Neutrophil (primary cell): Measurements from ENCODE around the gene F2RL3.

Experiments used
- H3K27ac ChIP-seq: fragments of 200-600 bp; sonication (generic); 2 replicates; pipeline ENCODE4 v1.5.1; 2016; ENCODE audit warnings: mild to moderate bottlenecking, moderate library complexity
- H3K27me3 ChIP-seq: fragments of 200-600 bp; sonication (generic); 2 replicates; pipeline ENCODE4 v1.6.0; 2016; ENCODE audit warnings: mild to moderate bottlenecking
- H3K36me3 ChIP-seq: fragments of 200-600 bp; sonication (generic); 2 replicates; pipeline ENCODE4 v1.5.1; 2017
- H3K4me1 ChIP-seq, 2 experiments: fragments of 200-600 bp in 1 of 2; sonication (generic) in 1 of 2; 1 replicate in 1 of 2; 2 replicates in 1 of 2; pipeline versions ENCODE4 v1.5.1 to v1.6.1; 2013 to 2016; ENCODE audit warnings: low read depth in 1 of 2, low read length in 1 of 2, mild to moderate bottlenecking in 1 of 2, moderate library complexity in 1 of 2; ENCODE audit not compliant: control insufficient read depth in 1 of 2, insufficient read depth in 1 of 2
- H3K4me3 ChIP-seq, 2 experiments: fragments of 200-600 bp in 1 of 2; sonication (generic) in 1 of 2; 1 replicate in 1 of 2; 2 replicates in 1 of 2; pipeline ENCODE4 v1.5.1; 2013 to 2016; ENCODE audit warnings: low read depth in 1 of 2, low read length in 1 of 2, mild to moderate bottlenecking in 1 of 2, moderate library complexity in 1 of 2
- H3K9me3 ChIP-seq: fragments of 200-600 bp; sonication (generic); 2 replicates; pipeline ENCODE4 v1.5.1; 2016
- TF ChIP-seq, protein P1 (sequence below): fragments of 200-600 bp; sonication (generic); IDR thresholded peaks from 2 replicates; pipeline ENCODE4 v1.5.1; 2016; ENCODE audit warnings: antibody characterized with exemption

The F2RL3 gene

DNA sequence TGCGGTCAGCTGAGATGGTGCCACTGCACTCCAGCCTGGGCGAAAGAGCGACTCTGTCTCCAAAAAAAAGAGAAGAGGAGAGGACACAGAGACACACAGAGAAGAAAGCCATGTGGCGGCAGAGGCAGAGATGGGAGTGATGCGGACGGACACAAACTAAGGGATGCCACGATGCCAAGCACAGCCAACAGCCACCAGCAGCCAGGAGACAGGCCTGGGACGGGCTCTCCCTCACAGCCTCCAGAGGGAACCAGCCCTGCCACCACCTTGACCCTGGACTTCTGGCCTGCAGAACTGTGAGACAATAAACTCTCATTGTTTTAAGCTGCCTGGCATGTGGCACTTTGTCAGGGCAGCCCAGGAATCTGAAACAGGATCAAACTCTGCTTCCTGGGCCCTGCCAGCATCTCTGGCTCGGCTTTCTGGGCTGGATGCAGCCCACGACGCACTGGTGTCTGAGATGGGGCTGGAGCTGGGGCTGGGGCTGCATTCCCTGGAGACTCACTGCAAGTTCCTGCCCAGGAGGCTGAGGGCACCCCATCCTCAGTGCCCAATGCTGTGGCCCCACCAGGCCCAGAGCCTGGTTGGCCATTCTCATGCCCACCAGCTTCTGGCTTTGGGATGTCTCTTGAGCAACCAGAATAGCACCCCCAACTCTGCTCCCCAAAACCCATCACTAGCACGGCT lies 3.0 kb downstream of the F2RL3 start:
- TF ChIP-seq, protein P1, sequence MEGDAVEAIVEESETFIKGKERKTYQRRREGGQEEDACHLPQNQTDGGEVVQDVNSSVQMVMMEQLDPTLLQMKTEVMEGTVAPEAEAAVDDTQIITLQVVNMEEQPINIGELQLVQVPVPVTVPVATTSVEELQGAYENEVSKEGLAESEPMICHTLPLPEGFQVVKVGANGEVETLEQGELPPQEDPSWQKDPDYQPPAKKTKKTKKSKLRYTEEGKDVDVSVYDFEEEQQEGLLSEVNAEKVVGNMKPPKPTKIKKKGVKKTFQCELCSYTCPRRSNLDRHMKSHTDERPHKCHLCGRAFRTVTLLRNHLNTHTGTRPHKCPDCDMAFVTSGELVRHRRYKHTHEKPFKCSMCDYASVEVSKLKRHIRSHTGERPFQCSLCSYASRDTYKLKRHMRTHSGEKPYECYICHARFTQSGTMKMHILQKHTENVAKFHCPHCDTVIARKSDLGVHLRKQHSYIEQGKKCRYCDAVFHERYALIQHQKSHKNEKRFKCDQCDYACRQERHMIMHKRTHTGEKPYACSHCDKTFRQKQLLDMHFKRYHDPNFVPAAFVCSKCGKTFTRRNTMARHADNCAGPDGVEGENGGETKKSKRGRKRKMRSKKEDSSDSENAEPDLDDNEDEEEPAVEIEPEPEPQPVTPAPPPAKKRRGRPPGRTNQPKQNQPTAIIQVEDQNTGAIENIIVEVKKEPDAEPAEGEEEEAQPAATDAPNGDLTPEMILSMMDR, result no peak
- Histone ChIP-seq H3K27ac (no peak overlapping the region), H3K36me3 (no peaks in the 10 kb centered on the region), H3K4me3 (no peak overlapping the region), H3K9me3 (no peaks in the 10 kb centered on the region), H3K4me1 (peaks cover 6 to 11% of the 10 kb centered on the region in 2 experiments), H3K27me3 (peaks cover 94% of the 10 kb centered on the region)

DNA sequence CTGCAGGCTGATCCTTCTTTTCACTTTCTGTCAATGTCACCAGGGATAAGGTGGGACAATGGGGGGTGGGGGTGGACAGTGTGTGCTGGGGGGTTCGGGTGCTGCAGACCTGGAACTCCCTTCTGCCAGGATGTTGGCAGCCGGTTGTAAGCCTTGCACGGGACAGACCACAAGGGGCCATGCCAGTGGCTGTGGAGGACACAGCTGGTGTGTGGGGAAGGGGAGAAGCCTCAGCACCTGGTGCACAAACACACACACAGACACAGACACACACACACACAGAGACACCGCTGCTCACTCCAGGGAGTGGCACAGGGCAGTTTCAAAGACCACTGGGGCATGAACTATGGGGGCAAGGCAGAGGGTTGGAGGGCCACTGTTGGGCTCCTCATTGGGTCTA lies 3.6 kb downstream of the F2RL3 start:
- no peaks in the 10 kb centered on the region for H3K9me3 ChIP-seq
- H3K27me3 ChIP-seq, result peaks cover 91% of the 10 kb centered on the region
- TF ChIP-seq, protein P1, result no peak
- no peak overlapping the region for H3K27ac ChIP-seq
- H3K4me1 ChIP-seq, result peaks cover 6 to 16% of the 10 kb centered on the region in 2 experiments
- H3K36me3 ChIP-seq, result no peaks in the 10 kb centered on the region
- H3K4me3 ChIP-seq, result no peak overlapping the region

DNA sequence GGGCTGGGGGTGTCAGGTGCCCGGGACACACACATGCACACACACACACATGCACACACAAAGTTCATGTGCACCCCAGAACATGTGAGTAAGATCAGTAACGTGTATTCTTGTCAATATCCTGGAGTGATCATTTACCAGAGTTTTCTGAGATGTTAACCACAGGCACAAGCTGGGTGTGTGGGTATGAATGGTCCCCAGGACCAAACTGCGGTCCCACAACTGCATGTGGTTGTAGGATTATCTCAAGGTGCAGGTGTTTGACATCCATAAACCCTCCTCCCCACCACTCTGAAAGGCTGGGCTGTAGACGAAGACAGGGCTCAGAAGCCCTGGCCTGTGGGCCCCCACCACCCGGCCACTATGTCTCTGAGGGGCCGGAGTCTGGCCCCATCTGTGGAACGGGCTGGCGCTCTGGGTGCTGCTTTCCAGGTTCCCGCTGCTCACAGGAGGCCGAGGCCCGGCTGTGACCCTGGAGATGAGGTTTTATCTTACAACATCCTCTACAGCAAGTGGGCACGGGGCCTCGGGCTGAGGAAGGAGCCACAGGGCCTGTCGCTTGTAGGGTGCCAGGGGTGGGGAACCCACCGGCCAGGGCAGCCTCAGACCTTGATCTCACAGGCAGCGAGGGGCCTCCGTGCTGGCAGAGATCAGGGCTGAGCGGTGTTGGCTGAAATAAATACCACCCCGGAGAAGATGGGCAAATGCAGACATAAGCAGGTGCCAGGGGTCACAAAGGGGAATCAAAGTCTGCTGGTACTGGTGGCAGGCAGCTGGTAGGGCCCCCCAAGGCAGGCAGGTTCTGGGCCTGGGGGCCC lies 4.3 kb downstream of the F2RL3 start:
- TF ChIP-seq, protein P1, result no peak
- Histone ChIP-seq H3K4me3 (no peak overlapping the region), H3K36me3 (no peaks in the 10 kb centered on the region), H3K27me3 (peaks cover 91% of the 10 kb centered on the region), H3K4me1 (peaks cover 6 to 19% of the 10 kb centered on the region in 2 experiments), H3K9me3 (no peaks in the 10 kb centered on the region), H3K27ac (no peak overlapping the region)

DNA sequence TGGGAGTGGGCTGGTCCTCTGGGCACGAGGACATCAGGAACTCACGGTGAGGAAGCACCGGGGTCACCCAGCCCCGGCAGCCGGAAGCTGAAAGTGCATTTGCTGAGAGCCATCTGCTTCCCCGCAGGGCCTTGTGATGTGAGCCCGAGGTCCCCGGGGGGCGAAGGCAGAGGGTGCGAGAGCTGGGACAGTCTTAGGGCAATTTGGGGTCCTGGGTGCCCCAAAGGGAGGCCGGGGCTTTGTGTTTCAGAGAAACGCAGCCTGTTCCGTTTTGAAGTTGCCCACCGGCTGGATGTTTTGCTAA lies 4.8 kb downstream of the F2RL3 start:
- no peak overlapping the region for H3K4me3 ChIP-seq
- H3K4me1 ChIP-seq, result peaks cover 6 to 17% of the 10 kb centered on the region in 2 experiments
- no peaks in the 10 kb centered on the region for H3K36me3 ChIP-seq
- no peaks in the 10 kb centered on the region for H3K9me3 ChIP-seq
- no peak overlapping the region for H3K27ac ChIP-seq
- TF ChIP-seq, protein P1, result no peak
- peaks cover 91% of the 10 kb centered on the region for H3K27me3 ChIP-seq

DNA sequence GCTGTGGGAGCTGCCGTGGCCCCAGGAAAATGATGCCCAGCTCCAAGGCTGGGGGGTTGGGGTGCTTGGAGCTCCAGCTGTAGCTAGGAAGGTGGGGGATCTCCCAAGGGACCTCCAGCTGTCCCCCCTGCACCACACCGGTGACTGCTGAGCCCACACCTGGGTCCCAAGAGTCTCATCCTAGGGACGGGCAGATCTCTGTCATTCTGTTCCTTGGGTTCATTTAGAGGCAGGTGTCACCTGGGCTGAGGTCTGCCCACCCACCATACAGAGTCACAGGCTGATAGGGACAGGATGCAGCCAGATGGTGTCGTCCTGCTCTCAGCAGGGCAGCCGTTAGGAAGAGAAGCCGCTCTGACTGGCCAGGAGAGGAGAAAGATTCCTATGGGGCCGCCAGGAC lies 5.3 kb downstream of the F2RL3 start:
- TF ChIP-seq, protein P1, result no peak
- peaks cover 6 to 15% of the 10 kb centered on the region in 2 experiments for H3K4me1 ChIP-seq
- H3K27me3 ChIP-seq, result peaks cover 91% of the 10 kb centered on the region
- H3K36me3 ChIP-seq, result no peaks in the 10 kb centered on the region
- no peaks in the 10 kb centered on the region for H3K9me3 ChIP-seq
- no peak overlapping the region for H3K4me3 ChIP-seq
- no peak overlapping the region for H3K27ac ChIP-seq
